Colonic mucosa (tissue), 4 donors: ENCODE results near the gene CBX6. TPM values are rescaled to one million over a fixed set of nuclear protein-coding genes. Genes with fewer than 3 reads are reported as not detected.

ENCODE experiments used
- DNase-seq: peaks from one replicate; pipeline ENCODE4 v3.0.0-alpha.2; 2020
- H3K27ac ChIP-seq: fragments of 200-600 bp; one replicate; pipeline ENCODE4 v1.8.0; 2021
- H3K27me3 ChIP-seq: fragments of 200-600 bp; one replicate; pipeline ENCODE4 v1.8.0; 2021
- H3K36me3 ChIP-seq: fragments of 200-600 bp; one replicate; pipeline ENCODE4 v1.8.0; 2021
- H3K4me1 ChIP-seq: fragments of 200-600 bp; one replicate; pipeline ENCODE4 v1.8.0; 2021; ENCODE audit warnings: mild to moderate bottlenecking
- H3K4me3 ChIP-seq: fragments of 200-600 bp; one replicate; pipeline ENCODE4 v1.8.0; 2021
- H3K9ac ChIP-seq, 2 donors: one replicate each; pipeline ENCODE4 v1.7.0; 2013; ENCODE audit warnings: control low read depth in 2 of 2, low read depth in 2 of 2, low read length in 2 of 2
- H3K9me3 ChIP-seq: fragments of 200-600 bp; one replicate; pipeline ENCODE4 v1.8.0; 2021
- CTCF ChIP-seq: fragments of 200-600 bp; IDR thresholded peaks from one replicate; pipeline ENCODE4 v1.8.0; 2022; ENCODE audit warnings: antibody characterized with exemption, mild to moderate bottlenecking
- intact Hi-C: fragments of 100-400 bp; cut with DNase I; formaldehyde crosslinking; loops from one replicate; pipeline ENCODE4 v1.14.1; 2022
- total RNA-seq, 2 donors: library from RNA; stranded (reverse); fragmentation: NEBNext Ultra II Directional in 1 of 2; extraction: Animal tissue kit (Norgen Biotek cat#: 25700) in 1 of 2; gene quantifications; one replicate each; pipeline ENCODE4 v1.2.1, GENCODE V29; 2021
- donor health status: healthy.
- donor health status: DM: no; HTN: no; CAD: no.
- donor health status: DM: no; HTN: no; CAD: no.

Gene CBX6
- total RNA-seq, 2 donors from 2014 or later: 9.2 to 14.5 TPM

- TF ChIP-seq CTCF: no peak
- H3K27ac ChIP-seq: no peak overlapping the region
- intact Hi-C loops: no loop called here
These were observed 37.0 kb downstream of the CBX6 start for GRCh38 chr22:38834991-38835390.

GRCh38 chr22:38834215-38834953 is 37.6 kb downstream of the CBX6 start:
- H3K36me3 ChIP-seq: no peaks in the 10 kb centered on the region
- H3K27ac ChIP-seq: no peak overlapping the region
- H3K4me3 ChIP-seq: no peak overlapping the region
- no peak for TF ChIP-seq CTCF
- H3K27me3 ChIP-seq: no peaks in the 10 kb centered on the region
- no peaks in the 10 kb centered on the region for H3K4me1 ChIP-seq
- H3K9me3 ChIP-seq: no peaks in the 10 kb centered on the region
- DNase-seq: no peak
- intact Hi-C loops: no loop called here
- H3K9ac ChIP-seq: no peak overlapping the region

More at GRCh38 chr22:38834991-38835390, 37.0 kb downstream of the CBX6 start:
- no peak for DNase-seq
- H3K27me3 ChIP-seq: no peaks in the 10 kb centered on the region
- no peak overlapping the region for H3K4me3 ChIP-seq
- no peaks in the 10 kb centered on the region for H3K36me3 ChIP-seq
- H3K4me1 ChIP-seq: no peaks in the 10 kb centered on the region
- H3K9ac ChIP-seq: no peak overlapping the region
- H3K9me3 ChIP-seq: no peaks in the 10 kb centered on the region

GRCh38 chr22:38833061-38833460 is 39.0 kb downstream of the CBX6 start:
- Histone ChIP-seq H3K4me3 (no peak overlapping the region), H3K36me3 (no peaks in the 10 kb centered on the region), H3K27ac (no peak overlapping the region), H3K9me3 (no peaks in the 10 kb centered on the region), H3K4me1 (no peaks in the 10 kb centered on the region), H3K9ac (no peak overlapping the region), H3K27me3 (no peaks in the 10 kb centered on the region)
- no peak for TF ChIP-seq CTCF
- no peak for DNase-seq
- intact Hi-C loops: no loop called here

GRCh38 chr22:38832005-38832978 is 39.7 kb downstream of the CBX6 start:
- no peak for TF ChIP-seq CTCF
- no peak for DNase-seq
- intact Hi-C loops: no loop called here

GRCh38 chr22:38831166-38831945 is 40.7 kb downstream of the CBX6 start:
- no peak for DNase-seq
- no peaks in the 10 kb centered on the region for H3K9me3 ChIP-seq
- no peaks in the 10 kb centered on the region for H3K27me3 ChIP-seq
- no peak overlapping the region for H3K27ac ChIP-seq
- H3K36me3 ChIP-seq: no peaks in the 10 kb centered on the region
- H3K4me3 ChIP-seq: no peak overlapping the region
- no peaks in the 10 kb centered on the region for H3K4me1 ChIP-seq
- H3K9ac ChIP-seq: no peak overlapping the region
- TF ChIP-seq CTCF: no peak
- intact Hi-C loops: no loop called here

More at GRCh38 chr22:38832005-38832978, 39.7 kb downstream of the CBX6 start:
- H3K27me3 ChIP-seq: no peaks in the 10 kb centered on the region
- no peaks in the 10 kb centered on the region for H3K36me3 ChIP-seq
- no peaks in the 10 kb centered on the region for H3K4me1 ChIP-seq
- no peak overlapping the region for H3K9ac ChIP-seq
- no peaks in the 10 kb centered on the region for H3K9me3 ChIP-seq
- no peak overlapping the region for H3K4me3 ChIP-seq
- no peak overlapping the region for H3K27ac ChIP-seq
